GM12873 (cell line): Measurements from ENCODE around the gene TBC1D8.

Experiments
- TF ChIP-seq, protein P1 (sequence below): IDR thresholded peaks from 2 replicates; pipeline ENCODE4 v1.5.1; 2012; ENCODE audit warnings: low read depth, mild to moderate bottlenecking, moderate library complexity, low read length, control low read depth; ENCODE audit not compliant: insufficient read depth; ENCODE audit errors: missing control alignments

Gene TBC1D8

DNA sequence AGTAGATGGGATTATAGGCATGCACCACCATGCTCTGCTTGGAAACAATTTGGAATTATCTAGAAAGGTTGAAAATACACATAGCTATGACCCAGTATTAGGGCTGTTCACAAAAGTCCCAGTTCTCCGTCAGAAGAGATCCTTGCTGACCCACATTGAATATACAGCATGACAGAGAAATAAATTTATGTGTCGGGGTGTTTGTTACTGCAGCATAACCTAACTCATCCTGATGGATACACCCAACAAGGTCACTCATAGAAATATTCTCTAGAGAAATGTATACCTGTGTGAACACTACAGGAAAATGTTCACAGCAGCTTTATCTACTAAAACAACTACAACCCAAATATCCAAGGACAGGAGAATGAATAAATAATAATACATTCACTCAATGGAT lies 9.0 kb downstream of the TBC1D8 start:
- TF ChIP-seq, protein P1, sequence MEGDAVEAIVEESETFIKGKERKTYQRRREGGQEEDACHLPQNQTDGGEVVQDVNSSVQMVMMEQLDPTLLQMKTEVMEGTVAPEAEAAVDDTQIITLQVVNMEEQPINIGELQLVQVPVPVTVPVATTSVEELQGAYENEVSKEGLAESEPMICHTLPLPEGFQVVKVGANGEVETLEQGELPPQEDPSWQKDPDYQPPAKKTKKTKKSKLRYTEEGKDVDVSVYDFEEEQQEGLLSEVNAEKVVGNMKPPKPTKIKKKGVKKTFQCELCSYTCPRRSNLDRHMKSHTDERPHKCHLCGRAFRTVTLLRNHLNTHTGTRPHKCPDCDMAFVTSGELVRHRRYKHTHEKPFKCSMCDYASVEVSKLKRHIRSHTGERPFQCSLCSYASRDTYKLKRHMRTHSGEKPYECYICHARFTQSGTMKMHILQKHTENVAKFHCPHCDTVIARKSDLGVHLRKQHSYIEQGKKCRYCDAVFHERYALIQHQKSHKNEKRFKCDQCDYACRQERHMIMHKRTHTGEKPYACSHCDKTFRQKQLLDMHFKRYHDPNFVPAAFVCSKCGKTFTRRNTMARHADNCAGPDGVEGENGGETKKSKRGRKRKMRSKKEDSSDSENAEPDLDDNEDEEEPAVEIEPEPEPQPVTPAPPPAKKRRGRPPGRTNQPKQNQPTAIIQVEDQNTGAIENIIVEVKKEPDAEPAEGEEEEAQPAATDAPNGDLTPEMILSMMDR, result no peak

DNA sequence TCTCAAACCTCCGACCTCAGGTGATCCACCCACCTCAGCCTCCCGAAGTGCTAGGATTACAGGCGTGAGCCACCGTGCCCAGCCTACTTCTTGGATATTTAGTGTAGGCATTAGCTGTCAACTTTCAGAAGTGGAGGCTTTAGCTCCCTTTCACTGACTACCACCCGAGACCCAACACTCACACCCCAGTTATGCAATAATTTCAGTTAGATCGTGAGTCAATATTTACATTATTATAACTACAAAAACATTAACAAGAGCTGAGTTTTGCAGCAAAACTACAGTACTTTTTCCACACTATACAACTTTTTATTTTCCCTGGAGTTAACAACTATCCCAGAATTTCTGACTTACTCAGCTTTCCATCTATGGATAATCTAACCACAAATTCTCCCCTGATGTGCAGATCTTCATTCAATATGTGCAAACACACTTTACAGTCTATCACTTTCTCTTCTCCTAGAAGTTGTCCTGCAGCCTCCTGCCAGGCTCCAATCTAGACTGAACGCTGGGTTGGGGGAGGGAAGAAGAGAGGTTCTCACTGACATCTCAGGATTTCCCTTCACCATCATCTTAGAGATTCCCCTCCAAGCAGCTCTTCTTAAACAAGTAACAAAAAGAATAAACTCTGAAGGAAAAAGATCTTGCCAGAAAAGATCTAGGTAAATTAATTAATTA lies 10.1 kb downstream of the TBC1D8 start:
- TF ChIP-seq, protein P1, result no peak

DNA sequence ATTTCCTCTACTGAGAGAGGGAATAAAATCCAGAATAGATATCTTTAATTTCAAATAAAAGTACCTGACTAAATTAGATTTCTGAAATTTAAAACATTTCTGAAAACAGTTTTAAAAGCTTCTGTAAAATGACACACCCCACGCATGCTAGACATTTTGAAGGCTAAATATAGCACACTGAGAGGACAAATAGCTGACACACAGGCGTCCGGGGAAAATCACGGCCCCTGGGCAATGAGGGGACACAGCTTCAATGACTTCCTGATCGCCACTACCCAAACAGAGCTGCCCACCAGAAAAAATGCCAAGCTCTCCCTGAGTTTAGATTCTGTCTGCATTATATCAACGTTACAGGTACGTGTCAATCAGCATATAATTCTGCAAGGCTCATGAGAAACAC lies 10.9 kb downstream of the TBC1D8 start:
- TF ChIP-seq, protein P1, result no peak

DNA sequence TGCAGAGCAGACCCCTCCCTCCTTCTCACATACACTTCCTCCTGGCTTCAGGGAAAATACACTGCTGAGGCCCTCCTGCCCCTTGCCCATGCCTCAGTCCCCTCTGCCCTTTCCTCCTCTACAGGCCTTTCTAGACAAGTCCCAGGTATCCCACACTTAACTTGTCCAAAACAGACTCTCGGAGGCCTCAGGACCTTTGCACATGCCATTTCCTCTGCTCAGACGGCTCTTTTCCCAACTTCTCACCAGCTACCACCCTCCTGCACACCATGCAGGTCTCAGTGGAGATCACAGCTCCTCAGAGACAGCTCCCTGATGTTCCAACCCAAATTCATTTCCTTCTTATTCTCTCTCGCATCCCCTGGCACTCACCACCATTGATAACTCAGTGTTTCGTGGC lies 11.7 kb downstream of the TBC1D8 start:
- TF ChIP-seq, protein P1, result no peak

DNA sequence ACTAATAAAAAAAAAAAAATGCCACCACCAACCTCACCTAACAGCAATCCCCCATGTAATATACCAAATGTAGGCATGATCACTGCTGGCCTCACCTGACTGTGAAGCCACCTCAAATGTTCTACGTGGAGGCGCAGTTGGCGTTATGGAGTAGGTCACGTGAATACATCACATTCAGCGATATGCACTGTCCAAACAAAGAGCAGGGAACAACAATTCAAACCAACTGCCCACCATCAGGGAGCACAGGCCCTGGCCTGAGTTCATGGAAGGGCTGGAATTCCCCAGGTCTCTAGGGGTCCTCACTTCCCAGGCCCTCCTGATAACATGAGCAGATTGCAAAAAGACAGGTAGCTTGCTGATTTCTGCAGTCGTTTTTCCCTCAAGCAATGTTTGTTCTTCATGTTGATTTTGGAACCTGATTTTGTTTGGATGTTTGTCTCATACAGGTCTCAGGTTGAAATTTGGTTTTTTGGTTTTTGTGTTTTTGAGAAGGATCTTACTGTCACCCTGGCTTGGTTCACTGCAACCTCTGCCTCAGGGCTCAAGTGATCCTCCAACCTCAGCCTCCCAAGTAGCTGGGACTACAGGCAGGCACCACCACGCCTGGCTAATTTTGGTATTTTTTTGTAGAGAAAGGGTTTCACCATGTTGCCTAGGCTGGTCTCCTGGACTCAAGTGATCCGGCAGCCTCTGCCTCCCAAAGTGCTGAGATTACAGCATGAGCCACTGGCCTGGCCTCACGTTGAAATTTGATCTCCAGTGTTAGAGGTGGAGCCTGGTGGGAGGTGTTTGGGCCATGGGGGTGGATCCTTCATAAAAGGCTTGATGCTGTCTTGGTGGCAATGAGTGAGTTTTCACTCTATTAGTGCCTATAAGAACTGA lies 15.5 kb downstream of the TBC1D8 start:
- TF ChIP-seq, protein P1, result no peak

DNA sequence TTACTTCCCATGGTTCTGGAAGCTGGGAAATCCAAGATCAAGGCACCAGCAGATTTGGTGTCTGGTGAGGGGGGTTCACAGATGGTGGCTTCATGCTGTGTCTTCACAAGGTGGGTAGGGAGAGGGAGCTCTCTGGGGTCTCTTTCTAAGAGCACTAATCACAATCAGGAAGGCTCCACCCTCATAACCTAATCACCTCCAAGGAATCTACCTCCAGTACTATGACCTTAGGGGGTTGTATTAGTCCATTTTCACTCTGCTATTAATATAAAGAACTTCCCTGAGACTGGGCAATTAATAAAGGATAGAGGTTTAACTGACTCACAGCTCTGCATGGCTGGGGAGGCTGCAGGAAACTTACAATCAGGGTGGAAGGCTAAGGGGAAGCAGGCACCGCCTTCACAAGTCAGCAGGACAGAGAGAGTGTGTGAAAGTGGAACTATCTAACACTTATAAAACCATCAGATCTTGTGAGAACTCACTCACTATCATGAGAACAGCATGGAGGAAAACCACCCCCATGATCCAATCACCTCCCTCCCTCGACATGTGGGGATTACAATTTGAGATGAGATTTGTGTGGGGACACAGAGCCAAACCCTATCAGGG lies 17.6 kb downstream of the TBC1D8 start:
- TF ChIP-seq, protein P1, result no peak

DNA sequence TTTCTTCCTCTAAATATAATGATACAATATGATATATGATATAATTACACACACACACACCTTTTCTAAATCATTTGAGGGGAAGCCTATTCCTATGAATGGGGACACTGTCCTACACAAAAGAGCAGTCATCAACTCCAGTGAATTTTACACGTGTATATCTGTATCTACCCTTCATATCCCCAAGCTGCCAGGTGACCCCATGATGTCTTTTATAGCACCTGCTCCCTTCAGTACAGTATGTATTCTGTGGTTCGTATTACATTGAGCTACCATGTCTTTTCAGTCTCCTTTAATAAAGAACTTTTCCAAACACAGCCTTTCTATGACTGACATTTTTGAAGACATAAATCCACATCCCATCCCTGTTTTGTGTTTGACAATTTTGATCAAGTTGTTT lies 19.0 kb downstream of the TBC1D8 start:
- TF ChIP-seq, protein P1, result no peak
